Measurements from ENCODE around the gene LRMDA.

Gene LRMDA

DNA sequence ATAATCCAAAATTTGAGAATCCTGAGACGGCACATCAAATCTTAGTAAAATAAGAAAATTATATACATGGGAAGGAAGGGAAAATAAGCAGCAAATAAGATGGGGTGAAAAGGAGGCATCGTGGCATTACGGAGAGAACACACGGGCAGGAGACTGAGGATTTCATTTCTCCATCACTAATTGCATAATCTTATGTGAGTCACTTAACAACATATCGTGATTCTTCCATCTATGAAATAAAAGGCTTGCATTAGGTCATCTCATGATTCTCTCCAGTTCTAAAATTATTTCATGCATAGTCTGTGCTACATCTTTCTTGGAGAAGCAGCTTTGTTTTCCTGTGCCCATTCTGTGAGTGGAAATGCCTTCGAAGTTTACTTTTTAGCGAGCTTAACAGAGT, 288.7 kb downstream of the LRMDA start:
- ChIA-PET POLR2A (no interaction called here), CTCF (no interaction called here)
- Histone ChIP-seq H3K4me3 (ENCODE audit: low read depth, low read length) (no peak overlapping the region), H3K36me3 (ENCODE audit: control insufficient read depth in 2 of 2, insufficient read depth in 1 of 2, low read length in 2 of 2) (no peaks in the 10 kb centered on the region), H3K4me1 (ENCODE audit: control insufficient read depth, insufficient read depth, low read length) (no peaks in the 10 kb centered on the region), H3K9me3 (ENCODE audit: control insufficient read depth, insufficient read depth, low read depth, low read length) (no peaks in the 10 kb centered on the region), H3K27ac (ENCODE audit: extremely low read depth, low read depth, low read length) (no peak overlapping the region)
- TF ChIP-seq ZNF324 (tag by site-specific recombination; IDR thresholded peaks at IDR 0.05), result no peak
- no peak for TF ChIP-seq KLF16 (tag by site-specific recombination; IDR thresholded peaks at IDR 0.05)
- no peak for TF ChIP-seq ZNF426 (tag by site-specific recombination; IDR thresholded peaks at IDR 0.05)
- TF ChIP-seq, protein P1, sequence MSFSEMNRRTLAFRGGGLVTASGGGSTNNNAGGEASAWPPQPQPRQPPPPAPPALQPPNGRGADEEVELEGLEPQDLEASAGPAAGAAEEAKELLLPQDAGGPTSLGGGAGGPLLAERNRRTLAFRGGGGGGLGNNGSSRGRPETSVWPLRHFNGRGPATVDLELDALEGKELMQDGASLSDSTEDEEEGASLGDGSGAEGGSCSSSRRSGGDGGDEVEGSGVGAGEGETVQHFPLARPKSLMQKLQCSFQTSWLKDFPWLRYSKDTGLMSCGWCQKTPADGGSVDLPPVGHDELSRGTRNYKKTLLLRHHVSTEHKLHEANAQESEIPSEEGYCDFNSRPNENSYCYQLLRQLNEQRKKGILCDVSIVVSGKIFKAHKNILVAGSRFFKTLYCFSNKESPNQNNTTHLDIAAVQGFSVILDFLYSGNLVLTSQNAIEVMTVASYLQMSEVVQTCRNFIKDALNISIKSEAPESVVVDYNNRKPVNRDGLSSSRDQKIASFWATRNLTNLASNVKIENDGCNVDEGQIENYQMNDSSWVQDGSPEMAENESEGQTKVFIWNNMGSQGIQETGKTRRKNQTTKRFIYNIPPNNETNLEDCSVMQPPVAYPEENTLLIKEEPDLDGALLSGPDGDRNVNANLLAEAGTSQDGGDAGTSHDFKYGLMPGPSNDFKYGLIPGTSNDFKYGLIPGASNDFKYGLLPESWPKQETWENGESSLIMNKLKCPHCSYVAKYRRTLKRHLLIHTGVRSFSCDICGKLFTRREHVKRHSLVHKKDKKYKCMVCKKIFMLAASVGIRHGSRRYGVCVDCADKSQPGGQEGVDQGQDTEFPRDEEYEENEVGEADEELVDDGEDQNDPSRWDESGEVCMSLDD (tag by site-specific recombination; IDR thresholded peaks at IDR 0.05), result no peak
- TF ChIP-seq ZNF596 (tag by site-specific recombination; IDR thresholded peaks at IDR 0.05), result no peak
- TF ChIP-seq FEZF1 (tag by site-specific recombination; IDR thresholded peaks at IDR 0.05), result no peak
- no peak for TF ChIP-seq ZNF302 (tag by site-specific recombination; IDR thresholded peaks at IDR 0.05; ENCODE audit: low read depth)
- TF ChIP-seq, protein P2, sequence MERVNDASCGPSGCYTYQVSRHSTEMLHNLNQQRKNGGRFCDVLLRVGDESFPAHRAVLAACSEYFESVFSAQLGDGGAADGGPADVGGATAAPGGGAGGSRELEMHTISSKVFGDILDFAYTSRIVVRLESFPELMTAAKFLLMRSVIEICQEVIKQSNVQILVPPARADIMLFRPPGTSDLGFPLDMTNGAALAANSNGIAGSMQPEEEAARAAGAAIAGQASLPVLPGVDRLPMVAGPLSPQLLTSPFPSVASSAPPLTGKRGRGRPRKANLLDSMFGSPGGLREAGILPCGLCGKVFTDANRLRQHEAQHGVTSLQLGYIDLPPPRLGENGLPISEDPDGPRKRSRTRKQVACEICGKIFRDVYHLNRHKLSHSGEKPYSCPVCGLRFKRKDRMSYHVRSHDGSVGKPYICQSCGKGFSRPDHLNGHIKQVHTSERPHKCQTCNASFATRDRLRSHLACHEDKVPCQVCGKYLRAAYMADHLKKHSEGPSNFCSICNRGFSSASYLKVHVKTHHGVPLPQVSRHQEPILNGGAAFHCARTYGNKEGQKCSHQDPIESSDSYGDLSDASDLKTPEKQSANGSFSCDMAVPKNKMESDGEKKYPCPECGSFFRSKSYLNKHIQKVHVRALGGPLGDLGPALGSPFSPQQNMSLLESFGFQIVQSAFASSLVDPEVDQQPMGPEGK (tag by site-specific recombination; IDR thresholded peaks at IDR 0.05), result no peak
- no peak for TF ChIP-seq SP2 (tag by site-specific recombination; IDR thresholded peaks at IDR 0.05)
- no peak for TF ChIP-seq PRDM1 (tag by site-specific recombination; IDR thresholded peaks at IDR 0.05)

DNA sequence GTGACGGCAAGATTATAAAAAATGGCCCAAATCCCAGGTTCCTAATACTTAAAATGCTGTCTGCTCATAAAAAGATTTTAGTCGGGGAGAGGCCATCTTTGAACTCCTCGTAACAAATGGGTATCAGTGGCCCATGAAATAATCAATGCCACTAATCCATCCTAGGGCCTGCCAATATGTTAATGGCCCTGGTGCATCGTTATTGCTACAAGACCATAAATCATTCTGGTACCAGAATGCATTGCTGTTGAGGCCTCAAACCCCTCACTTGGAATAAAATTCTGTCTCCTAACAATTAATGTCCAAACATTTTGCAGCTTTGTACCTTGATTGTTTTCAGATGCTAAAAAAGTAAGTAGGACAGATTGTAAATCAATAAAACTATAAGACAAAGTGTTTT, 290.6 kb downstream of the LRMDA start:
- ChIA-PET CTCF (no interaction called here), POLR2A (no interaction called here)
- Histone ChIP-seq H3K27ac (ENCODE audit: extremely low read depth, low read depth, low read length) (no peak overlapping the region), H3K9me3 (ENCODE audit: control insufficient read depth, insufficient read depth, low read depth, low read length) (no peaks in the 10 kb centered on the region), H3K36me3 (ENCODE audit: control insufficient read depth in 2 of 2, insufficient read depth in 1 of 2, low read length in 2 of 2) (no peaks in the 10 kb centered on the region), H3K4me3 (ENCODE audit: low read depth, low read length) (no peak overlapping the region), H3K4me1 (ENCODE audit: control insufficient read depth, insufficient read depth, low read length) (no peaks in the 10 kb centered on the region)
- TF ChIP-seq, protein P3, sequence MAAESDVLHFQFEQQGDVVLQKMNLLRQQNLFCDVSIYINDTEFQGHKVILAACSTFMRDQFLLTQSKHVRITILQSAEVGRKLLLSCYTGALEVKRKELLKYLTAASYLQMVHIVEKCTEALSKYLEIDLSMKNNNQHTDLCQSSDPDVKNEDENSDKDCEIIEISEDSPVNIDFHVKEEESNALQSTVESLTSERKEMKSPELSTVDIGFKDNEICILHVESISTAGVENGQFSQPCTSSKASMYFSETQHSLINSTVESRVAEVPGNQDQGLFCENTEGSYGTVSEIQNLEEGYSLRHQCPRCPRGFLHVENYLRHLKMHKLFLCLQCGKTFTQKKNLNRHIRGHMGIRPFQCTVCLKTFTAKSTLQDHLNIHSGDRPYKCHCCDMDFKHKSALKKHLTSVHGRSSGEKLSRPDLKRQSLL (tag by site-specific recombination; IDR thresholded peaks at IDR 0.05), result no peak
- TF ChIP-seq, protein P4, sequence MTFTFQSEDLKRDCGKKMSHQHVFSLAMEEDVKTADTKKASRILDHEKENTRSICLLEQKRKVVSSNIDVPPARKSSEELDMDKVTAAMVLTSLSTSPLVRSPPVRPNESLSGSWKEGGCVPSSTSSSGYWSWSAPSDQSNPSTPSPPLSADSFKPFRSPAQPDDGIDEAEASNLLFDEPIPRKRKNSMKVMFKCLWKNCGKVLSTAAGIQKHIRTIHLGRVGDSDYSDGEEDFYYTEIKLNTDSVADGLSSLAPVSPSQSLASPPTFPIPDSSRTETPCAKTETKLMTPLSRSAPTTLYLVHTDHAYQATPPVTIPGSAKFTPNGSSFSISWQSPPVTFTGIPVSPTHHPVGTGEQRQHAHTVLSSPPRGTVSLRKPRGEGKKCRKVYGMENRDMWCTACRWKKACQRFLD (tag by site-specific recombination; IDR thresholded peaks at IDR 0.05), result no peak
- no peak for TF ChIP-seq ZNF571 (tag by site-specific recombination; IDR thresholded peaks at IDR 0.05)
- no peak for TF ChIP-seq ZNF777 (tag by site-specific recombination; IDR thresholded peaks at IDR 0.05; ENCODE audit: borderline replicate concordance)
- no peak for TF ChIP-seq ZNF658 (tag by site-specific recombination; IDR thresholded peaks at IDR 0.05)
- no peak for TF ChIP-seq KLF1 (tag by site-specific recombination; IDR thresholded peaks at IDR 0.05)
- TF ChIP-seq ZNF140 (tag by site-specific recombination; IDR thresholded peaks at IDR 0.05), result no peak
- no peak for TF ChIP-seq ZNF114 (tag by site-specific recombination; IDR thresholded peaks at IDR 0.05)
- no peak for TF ChIP-seq ZNF157 (tag by site-specific recombination; IDR thresholded peaks at IDR 0.05)
- no peak for TF ChIP-seq ZNF561 (tag by site-specific recombination; IDR thresholded peaks at IDR 0.05; ENCODE audit: borderline replicate concordance)
- no peak for TF ChIP-seq PRDM1 (tag by site-specific recombination; IDR thresholded peaks at IDR 0.05)
- TF ChIP-seq ZFP69B (tag by site-specific recombination; IDR thresholded peaks at IDR 0.05), result no peak
- TF ChIP-seq ZNF23 (tag by site-specific recombination; IDR thresholded peaks at IDR 0.05; ENCODE audit: borderline replicate concordance), result no peak
- TF ChIP-seq OSR2 (tag by site-specific recombination; IDR thresholded peaks at IDR 0.05), result no peak
- no peak for TF ChIP-seq SALL2 (tag by site-specific recombination; IDR thresholded peaks at IDR 0.05; ENCODE audit: borderline replicate concordance)
